Ovary (tissue), 3 donors: Measurements from ENCODE around the gene ZBTB2.

Source experiments
- EP300 ChIP-seq: sonication (generic); formaldehyde crosslinking; IDR thresholded peaks from one replicate; pipeline ENCODE4 v1.6.1; 2017; ENCODE audit warnings: antibody characterized with exemption
- POLR2A ChIP-seq: fragments of 450-650 bp; IDR thresholded peaks from one replicate; pipeline ENCODE4 v1.6.1; 2017; ENCODE audit warnings: antibody characterized with exemption, mild to moderate bottlenecking, moderate library complexity
- TF ChIP-seq, protein P1 (sequence below), 3 donors: fragments of 450-650 bp in 2 of 3; fragments of 200-600 bp in 1 of 3; IDR thresholded peaks; one replicate each; pipeline versions ENCODE4 v1.5.1 to v1.8.0; 2016 to 2022; ENCODE audit warnings: antibody characterized with exemption in 3 of 3, mild to moderate bottlenecking in 1 of 3
- donor health status: DM: no; HTN: no; CAD: no.

DNA sequence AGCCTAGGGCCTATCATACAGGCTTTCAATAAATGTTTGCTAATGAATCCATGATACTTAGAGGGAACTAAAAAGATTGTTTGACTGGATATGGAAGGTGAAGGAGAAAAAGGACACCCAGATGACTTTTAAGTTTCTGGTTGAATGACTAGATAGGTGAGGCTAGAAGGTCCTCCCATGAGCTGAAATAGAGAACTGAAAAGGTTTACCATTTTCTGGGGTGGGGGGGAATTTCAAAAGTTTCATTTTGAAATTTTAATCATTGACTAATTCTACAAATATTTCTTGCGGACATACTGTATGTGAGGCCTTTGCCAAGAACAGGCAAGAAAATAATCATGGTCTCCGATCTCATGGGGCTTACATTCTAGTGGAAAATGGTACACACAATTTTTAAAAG, 17.9 kb upstream of the ZBTB2 start:
- TF ChIP-seq, protein P1, sequence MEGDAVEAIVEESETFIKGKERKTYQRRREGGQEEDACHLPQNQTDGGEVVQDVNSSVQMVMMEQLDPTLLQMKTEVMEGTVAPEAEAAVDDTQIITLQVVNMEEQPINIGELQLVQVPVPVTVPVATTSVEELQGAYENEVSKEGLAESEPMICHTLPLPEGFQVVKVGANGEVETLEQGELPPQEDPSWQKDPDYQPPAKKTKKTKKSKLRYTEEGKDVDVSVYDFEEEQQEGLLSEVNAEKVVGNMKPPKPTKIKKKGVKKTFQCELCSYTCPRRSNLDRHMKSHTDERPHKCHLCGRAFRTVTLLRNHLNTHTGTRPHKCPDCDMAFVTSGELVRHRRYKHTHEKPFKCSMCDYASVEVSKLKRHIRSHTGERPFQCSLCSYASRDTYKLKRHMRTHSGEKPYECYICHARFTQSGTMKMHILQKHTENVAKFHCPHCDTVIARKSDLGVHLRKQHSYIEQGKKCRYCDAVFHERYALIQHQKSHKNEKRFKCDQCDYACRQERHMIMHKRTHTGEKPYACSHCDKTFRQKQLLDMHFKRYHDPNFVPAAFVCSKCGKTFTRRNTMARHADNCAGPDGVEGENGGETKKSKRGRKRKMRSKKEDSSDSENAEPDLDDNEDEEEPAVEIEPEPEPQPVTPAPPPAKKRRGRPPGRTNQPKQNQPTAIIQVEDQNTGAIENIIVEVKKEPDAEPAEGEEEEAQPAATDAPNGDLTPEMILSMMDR (IDR thresholded peaks at IDR 0.05): no peak
- TF ChIP-seq EP300: no peak
- no peak for TF ChIP-seq POLR2A
